Kidney capillary endothelial cell (primary cell): ENCODE data around the gene GPR45.
A peak's percentile ranks its signal among the peaks of the same experiment; 100 is the strongest.
"Not testable (repeated sequence)": the region's sequence is repeated elsewhere in the genome, so short reads cannot be mapped to it uniquely, and the experiment has no call there.

Experiments used
- DNase-seq: peaks from one replicate; pipeline ENCODE4 v3.0.0-alpha.2; 2018; ENCODE audit warnings: low spot score

GPR45 gene, protein sequence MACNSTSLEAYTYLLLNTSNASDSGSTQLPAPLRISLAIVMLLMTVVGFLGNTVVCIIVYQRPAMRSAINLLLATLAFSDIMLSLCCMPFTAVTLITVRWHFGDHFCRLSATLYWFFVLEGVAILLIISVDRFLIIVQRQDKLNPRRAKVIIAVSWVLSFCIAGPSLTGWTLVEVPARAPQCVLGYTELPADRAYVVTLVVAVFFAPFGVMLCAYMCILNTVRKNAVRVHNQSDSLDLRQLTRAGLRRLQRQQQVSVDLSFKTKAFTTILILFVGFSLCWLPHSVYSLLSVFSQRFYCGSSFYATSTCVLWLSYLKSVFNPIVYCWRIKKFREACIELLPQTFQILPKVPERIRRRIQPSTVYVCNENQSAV

GRCh38 chr2:105241443-105241842, at the start of gene GPR45:
GPR45 (plus strand) TSS chr2:105241743; CDS start chr2:105241859, 116 bp downstream.
- DNase-seq, result no peak

DNA sequence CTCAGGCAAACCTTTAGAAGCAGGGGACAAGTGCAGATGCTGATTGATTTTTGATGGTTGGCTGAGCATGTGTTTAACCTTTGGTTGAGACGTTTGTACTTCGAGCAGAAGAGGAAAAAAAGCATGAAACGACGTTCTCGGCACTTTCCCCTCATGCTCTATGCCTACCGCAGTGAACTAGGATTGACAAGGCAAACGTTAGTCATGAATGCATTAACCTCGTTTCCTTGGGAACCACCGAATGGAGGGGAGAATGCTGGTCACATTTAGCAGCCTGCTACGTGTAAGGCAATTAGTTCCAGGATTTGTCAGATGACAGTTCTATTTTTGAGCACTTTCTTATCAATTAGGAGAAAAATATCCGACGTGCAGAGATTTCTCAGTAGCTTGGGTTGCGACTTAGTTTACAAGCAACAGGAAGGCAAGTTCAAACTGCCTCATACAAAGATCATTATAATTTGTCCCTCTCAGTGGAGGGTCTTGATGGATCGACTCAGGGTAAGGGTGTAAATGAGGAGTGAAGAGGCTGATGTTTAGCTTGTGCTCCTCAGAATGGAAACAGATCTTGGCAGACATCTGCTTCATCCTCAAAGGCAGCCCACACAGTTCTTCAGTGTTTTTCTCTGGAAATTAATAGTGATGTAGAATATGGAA, 47.4 kb upstream of the GPR45 start:
- no peak for DNase-seq

DNA sequence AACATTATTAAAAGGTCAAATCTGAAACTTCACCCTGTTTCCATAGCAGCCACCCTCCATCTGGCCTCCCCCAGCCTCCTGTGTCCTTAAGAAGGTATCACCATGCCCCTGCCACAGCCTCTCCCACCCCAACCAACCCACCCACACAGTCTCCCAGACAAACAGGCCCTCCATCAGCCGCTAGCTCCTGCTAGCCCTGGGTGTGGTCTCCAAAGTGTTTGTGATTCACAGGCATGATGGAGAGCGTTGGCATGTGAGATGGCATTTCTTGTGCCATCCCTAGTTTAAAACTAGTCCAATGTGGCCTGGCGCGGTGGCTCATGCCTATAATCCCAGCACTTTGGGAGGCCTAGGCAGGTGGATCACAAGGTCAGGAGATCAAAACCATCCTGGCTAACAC, 44.9 kb upstream of the GPR45 start:
- DNase-seq, result no peak

DNA sequence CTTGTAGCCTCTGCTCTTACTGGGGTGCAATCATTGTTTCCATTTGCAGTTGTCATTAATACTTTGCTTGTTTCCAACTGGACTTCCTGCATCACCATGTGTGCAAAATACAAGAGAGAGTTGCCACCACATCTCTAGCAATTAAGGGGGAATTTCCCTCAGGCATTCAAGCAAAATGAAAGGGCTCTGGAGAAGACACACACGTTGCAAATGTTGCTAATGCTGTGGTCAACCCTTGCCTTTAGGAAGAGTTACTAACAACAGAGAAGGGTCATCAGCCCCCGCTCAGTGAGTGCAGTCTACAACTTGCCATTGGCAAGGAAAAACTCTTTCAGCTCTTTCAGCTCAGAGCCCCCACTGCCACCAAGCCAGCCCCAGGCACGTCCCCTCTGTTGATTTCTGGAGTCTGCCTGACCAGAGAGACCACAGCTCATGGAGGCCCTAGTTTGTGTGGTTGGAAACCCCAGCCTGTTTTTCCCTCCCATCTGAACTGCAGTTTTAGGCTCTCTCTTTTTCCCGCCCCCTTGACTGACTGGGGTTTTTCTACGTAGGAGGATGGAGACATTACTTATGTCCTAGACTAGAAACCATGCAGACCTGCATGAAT, 25.9 kb upstream of the GPR45 start:
- no peak for DNase-seq

GRCh38 chr2:105220604-105221003, 20.9 kb upstream of the GPR45 start:
- DNase-seq, result no peak

DNA sequence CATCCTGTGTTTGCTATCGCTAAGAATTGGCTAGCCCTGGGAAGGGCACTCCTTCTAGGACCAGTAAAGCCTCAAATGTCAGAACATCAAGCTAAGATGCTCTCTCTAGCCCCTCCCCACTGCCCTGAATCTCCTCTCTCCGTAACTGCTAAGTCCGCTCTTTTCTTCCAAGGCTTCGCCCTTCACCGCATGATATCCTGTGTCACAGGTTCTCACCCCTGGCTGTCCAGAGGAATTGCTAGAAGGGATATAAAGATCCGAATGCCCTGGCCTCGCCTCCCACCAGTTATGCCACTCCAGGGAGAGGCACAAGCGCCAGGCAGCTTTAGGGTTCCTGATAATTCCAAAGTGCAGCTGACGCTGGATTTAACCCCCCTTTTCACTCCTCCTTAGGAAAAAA, 17.1 kb upstream of the GPR45 start:
- DNase-seq, result no peak

GRCh38 chr2:105231232-105231619, 10.3 kb upstream of the GPR45 start:
- DNase-seq, result no peak

DNA sequence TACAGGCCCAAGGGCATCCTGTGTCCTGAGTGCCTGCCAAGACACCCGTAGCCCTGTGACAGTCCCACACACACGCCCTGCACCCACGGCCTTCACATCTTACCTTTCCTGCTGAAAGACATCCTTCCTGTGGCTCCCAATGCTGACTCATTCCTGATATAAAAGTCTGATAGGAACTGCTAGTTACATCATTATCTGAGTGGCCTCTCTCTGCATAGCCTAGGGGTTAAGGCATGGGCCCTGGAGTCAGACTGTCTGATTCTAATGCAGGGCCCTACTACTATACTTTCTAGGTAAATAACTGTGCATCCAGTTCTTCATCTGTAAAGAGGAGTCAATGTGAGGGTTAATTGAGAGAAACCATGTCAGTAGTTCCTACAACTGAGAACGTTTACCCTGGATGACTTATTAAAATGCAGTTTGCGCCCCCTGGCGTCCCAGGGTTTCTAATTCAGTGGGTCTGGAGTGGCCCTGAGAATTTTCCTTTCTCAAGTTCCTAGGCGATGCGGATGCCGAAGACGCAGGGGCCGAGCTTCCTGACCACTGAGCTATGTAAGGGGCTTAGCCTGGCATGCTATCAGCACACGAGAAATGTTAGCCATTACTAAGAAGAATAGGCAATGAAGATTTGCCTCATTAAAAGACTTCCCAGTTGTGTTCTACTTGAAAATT, 6.0 kb upstream of the GPR45 start:
- peak; percentile 84 for DNase-seq

GRCh38 chr2:105236060-105236424, 5.5 kb upstream of the GPR45 start:
- no peak for DNase-seq

- DNase-seq, result no peak
Observed at GRCh38 chr2:105237045-105237765, 4.3 kb upstream of the GPR45 start.

GRCh38 chr2:105238664-105239240, 2.8 kb upstream of the GPR45 start:
- no peak for DNase-seq

DNA sequence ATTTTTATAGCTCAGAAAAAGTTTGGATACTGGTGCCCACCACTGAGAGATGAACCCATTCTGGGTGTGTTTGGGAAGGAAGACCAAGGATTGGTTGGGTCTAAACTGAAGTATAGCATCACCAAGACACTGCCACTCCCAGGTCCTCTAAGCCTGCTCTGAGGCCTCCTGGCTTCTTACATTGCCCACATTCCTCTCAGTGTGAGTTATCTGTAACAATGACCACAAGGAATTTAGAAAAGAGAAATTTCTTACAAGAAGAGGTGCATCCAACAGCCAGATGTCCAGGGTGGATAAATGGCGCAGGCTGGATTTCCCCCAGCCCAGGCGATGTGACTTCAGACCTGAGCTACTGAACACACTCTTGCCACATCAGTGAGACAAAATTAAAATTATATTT, 1.6 kb upstream of the GPR45 start:
- DNase-seq, result no peak

- DNase-seq, result no peak
Observed at GRCh38 chr2:105242286-105242993, 897 bp downstream of the GPR45 start.

DNA sequence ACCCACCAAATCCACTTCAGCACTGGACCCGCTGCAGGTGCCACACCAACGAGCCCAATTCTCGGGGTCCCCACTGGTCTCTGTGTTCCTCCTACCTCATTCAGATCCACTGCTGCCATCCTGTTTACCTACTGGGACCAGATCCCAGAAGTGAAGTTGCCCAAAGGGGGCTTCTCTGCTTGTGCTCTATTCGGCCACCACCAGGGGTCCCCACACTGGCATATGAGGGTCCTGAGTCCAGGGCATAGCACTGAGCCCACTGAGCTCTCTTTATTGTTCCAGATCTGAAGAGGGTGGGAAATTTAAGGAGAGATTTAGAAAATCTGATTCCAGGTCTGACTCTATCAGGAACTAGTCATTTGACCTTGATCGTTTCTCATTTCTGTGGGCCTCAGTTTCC, 2.4 kb downstream of the GPR45 start:
- DNase-seq, result no peak

DNA sequence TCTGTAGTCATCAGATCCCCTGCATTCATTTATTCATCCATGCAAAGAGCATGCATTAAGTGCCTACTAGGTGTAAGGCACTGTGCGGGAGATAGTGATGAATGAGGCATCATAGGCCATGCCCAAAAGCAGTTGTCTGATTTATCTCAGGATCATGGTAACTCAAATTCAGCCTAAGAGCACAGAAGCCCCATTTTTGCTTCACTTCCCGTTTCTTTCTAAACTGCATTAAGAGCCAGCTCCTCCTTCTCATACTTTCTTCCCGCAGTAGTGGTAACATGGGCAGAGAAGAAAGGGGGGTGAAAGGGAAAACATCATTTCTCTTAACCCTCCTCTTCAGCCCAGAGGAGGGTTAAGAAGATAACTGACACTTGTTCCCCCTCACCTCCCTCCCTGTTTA, 2.9 kb downstream of the GPR45 start:
- no peak for DNase-seq

GRCh38 chr2:105248316-105249070, 7.0 kb downstream of the GPR45 start:
- DNase-seq, result no peak

DNA sequence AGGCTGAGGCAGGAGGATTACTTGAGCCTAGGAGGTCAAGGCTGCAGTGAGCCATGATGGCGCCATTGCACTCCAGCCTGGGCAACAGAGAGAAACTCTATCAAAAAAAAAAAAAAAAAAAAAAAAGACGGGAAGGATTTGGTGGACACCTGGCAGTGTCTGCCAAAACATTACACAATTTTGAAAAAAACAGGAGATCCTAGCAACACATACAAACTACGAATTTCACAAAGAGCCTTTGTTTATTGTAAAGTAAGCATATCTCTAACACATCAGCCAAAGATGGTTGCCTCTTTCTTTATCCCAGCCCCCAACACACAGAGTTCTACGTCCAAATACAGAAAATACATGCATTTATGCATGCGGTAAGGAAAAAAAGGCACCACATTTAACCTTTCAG, 7.6 kb downstream of the GPR45 start:
- DNase-seq, result no peak

GRCh38 chr2:105249891-105250290, 8.3 kb downstream of the GPR45 start:
- DNase-seq, result no peak

- not testable (repeated sequence) for DNase-seq
Observed at GRCh38 chr2:105251016-105251648, 9.6 kb downstream of the GPR45 start.

- no peak for DNase-seq
Observed at GRCh38 chr2:105252271-105252670, 10.7 kb downstream of the GPR45 start.
